ENCODE measurements around the gene ZSCAN1. TPM values are rescaled to one million over a fixed set of nuclear protein-coding genes. Genes with fewer than 3 reads are reported as not detected.
A peak's percentile ranks its signal among the peaks of the same experiment; 100 is the strongest.
"Not testable (repeated sequence)": the region's sequence is repeated elsewhere in the genome, so short reads cannot be mapped to it uniquely, and the experiment has no call there.

Gene ZSCAN1, protein sequence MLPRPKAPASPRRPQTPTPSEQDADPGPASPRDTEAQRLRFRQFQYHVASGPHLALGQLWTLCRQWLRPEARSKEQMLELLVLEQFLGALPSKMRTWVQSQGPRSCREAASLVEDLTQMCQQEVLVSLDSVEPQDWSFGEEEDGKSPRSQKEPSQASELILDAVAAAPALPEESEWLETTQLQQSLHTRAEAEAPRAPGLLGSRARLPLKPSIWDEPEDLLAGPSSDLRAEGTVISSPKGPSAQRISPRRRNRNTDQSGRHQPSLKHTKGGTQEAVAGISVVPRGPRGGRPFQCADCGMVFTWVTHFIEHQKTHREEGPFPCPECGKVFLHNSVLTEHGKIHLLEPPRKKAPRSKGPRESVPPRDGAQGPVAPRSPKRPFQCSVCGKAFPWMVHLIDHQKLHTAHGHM
- 1 to 10 TPM; 1.1 to 2.7 (median 2.3) TPM for polyA plus RNA-seq (ENCODE audit: insufficient read depth in 1 of 5, insufficient read length in 5 of 5, low replicate concordance in 1 of 5)
- long read RNA-seq, donor 1, result 0 reads
- long read RNA-seq, donor 2, partial matches to known transcripts, result 0 of 1 reads
- long read RNA-seq, donor 2, other reads (novel, unspliced or antisense), result 0 of 1 reads
- long read RNA-seq, donor 3, partial matches to known transcripts, result 0 of 2 reads
- long read RNA-seq, donor 3, other reads (novel, unspliced or antisense), result 0 of 2 reads
- long read RNA-seq, donor 4, partial matches to known transcripts, result 0 of 1 reads
- long read RNA-seq, donor 4, other reads (novel, unspliced or antisense), result 0 of 1 reads
- long read RNA-seq, donor 5, partial matches to known transcripts, result 0 of 1 reads
- long read RNA-seq, donor 5, other reads (novel, unspliced or antisense), result 0 of 1 reads
- long read RNA-seq, donor 6, partial matches to known transcripts, result 0 of 3 reads
- long read RNA-seq, donor 6, other reads (novel, unspliced or antisense), result 0 of 3 reads
- long read RNA-seq, donor 7, result 0 reads
- long read RNA-seq, donor 8, result 0 reads

DNA sequence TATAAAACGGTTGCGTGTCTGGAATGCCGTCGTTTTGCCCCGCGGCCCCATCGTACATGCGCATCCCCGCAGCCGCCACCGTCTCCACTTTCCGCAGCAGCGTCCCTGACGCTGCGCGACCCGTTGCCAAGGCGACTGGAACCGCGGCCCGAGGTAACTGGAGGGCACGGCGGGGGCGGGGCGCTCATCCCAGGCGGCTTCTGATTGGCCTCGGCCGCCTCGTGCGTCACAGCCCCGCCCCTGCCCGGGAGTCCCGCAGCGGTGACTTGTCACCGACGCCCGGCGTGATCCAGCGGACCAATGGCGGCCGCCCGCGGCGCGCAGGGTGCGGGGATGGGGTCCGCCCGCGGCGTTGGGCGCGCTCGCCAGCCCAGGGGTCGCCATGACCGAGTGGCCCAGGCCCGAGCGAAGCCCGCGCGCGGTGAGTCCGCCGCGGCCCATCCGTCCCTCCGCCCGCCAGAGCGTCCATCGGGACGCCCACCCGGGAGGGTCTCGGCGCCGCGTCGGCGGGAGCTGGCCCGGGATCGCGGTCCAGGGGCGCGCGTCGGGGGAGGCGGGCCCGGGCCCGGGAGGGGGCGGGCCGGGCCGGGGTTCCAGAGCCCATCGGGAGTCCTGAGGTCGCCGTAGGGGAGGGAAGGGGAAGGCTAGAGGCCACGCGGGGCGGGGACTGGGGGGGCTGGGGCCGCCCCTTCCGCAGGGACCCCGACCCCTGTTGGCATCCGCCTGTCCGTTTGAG is at the start of gene ZSCAN1:
ZSCAN1 (plus strand) TSS at position 285 of the 736 bp plus-strand sequence. CDS start 3,812 bp downstream, outside the sequence.
- peak; percentile 96 to 97 for DNase-seq

DNA sequence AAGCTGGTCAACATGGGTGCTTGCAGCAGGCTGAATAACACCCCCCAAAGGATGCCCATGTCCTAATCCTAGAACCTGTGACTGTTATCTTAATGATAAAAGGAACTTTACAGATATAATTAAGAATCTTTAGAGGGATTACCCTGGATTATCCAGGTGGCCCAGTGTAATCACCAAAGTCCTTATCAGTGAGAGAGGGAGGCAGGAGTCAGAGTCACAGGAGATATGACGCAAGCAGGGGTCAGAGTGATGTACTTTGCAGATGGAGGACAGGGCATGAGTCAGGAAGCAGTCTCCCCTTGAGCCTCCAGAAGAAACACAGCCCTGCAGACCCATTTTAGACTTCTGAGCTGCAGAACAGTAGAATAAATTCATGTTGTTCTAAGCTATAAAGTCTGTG is 41.0 kb upstream of the ZSCAN1 start:
- DNase-seq, result no peak

DNA sequence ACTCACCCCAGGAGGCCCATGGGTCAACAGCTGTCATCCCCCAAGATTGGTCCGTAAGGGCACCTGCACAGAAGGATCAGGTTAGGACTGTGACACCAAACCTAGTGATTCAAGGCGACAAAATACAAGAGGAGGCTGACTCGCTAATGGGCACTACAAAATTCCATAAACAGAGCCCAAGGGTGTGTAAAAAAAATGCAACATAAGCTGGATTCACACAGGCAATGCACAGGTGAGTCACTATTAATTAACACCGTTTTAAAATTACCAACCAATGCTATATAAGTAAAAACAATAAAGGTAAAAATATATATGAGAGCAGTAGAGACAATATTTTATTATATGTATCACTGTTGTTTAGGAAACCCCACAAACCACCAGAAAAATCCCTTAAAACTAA is 33.1 kb upstream of the ZSCAN1 start:
- no peak for DNase-seq

DNA sequence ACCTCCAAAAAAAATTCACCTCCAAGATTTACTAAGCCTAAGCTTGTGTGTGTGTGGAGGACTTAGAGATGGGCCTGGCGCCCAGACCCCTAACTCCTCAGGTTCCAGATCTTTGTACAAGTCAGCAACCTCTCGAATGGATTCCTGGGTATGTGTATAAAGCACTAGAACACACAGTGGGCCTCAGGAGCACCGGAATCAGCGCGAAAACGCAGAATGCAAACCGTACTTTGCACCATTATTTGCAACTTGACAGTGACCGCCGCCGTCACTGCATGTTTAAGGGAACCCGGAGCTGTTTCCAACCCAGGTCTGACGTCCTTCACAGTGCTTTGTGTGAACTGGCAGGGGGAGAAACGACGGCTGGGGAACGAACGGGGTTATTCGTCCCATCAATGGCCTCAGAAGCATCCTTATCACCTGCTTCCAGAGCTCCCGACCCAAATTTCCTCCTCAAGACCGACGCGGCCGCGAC is 31.9 kb upstream of the ZSCAN1 start:
- DNase-seq, result peak in 1 of 2 donors; percentile 45

DNA sequence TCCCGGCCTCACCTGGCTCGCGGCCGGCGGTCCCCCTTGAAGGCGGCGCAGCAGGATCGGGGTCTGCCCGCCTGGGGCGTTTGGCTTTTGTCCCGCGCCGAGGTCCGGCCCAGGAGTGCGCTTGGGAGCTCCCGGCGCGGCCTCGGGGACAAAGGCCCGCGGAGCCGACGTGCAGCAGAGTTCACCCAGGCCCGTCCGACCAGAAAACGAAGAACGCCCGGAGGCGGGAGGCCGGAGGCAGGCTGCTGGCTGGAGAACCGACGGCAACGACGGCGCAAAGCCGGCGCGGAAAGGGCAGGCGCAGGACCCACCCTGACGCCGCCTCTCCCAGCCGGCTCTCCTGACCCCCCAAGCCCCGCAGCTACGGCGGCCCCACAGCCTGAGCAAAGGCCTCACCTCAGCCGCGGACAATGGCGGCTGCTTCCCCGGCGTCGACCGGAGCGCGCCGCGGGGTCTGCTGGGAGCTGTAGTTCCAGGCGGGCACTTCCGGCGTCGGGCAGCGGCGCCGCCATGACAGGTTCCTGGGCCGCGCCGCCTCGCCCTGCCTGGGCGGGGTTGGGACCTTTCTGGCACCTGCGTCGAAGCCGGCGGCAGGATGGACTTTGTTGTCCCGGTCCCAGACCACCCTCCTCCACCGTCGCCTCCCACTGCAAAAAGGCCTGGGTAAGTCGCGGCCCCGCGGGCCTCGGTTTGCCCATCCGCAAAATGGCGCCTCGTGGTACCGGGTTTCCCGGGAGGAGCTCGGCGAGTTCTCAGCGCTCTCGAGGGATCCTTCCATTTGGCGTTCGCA is 31.2 kb upstream of the ZSCAN1 start, which contains the start of gene ZNF606:
ZNF606 (minus strand) TSS at position 437 of the 790 bp plus-strand sequence. CDS start 1,501 bp downstream, outside the sequence.
- peak; percentile 87 to 91 for DNase-seq

DNA sequence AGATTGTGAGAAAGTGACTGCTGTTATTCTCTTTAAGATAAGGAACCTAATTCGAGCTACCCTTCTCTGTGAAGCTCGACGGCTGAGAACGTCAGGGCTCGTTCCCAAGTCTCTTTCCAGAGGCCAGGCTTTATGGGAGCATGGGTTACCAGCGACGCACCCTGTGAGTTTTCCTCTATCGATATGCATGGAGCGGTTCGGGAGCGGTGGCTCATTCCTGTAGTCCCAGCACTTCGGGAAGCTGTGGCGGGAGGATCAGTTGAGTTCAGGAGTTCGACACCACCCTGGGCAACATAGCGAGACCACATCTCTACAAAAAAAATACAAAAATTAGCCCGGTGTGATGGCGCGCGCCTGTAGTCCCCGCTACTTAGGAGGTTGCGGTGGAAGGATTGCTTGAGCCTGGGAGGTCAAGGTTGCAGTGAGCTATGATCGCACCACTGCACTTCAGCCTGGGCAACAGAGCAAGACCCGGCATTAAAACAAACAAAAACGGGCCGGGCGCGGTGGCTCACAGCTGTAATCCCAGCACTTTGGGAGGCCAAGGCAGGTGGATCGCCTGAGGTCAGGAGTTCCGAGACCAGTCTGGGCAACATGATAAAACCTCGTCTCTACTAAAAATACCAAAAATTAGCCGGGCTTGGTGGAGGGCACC is 30.5 kb upstream of the ZSCAN1 start:
- no peak for DNase-seq

DNA sequence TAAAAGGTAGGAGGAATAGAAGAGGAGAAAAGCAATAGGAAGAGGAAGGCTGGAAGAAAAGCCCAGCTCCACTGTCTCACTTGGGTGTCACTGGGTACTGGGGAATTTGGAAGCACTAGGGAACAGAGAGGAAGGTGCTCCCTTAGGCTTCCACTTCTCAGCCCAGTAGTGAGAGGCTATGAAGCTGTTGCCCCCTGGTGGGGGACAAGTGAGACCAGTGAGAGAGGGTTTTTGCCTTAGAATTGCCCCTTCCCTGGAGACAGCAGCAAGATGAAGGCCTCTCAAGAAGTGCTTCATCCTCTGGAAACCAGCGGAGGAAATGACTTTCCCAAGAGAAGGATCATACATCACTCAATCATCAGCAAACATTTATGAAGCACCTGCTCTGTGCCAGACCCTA is 26.5 kb upstream of the ZSCAN1 start:
- DNase-seq, result no peak

DNA sequence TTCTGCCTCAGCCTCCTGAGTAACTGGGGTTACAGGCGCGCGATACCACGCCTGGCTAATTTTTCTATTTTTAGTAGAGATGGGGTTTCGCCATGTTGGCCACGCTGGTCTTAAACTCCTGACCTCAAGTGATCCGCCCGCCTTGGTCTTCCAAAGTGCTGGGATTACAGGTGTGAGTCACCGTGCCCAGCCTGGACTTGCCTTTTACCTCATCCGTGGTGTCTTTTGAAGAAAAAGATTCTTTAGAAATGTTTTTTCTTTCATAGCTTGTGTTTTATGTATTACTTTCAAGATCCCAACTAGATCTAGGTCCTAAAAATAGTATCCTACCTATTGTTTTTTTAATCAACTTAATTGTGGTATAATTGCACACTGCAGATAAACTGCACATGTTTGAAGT is 24.9 kb upstream of the ZSCAN1 start:
- not testable (repeated sequence) for DNase-seq

DNA sequence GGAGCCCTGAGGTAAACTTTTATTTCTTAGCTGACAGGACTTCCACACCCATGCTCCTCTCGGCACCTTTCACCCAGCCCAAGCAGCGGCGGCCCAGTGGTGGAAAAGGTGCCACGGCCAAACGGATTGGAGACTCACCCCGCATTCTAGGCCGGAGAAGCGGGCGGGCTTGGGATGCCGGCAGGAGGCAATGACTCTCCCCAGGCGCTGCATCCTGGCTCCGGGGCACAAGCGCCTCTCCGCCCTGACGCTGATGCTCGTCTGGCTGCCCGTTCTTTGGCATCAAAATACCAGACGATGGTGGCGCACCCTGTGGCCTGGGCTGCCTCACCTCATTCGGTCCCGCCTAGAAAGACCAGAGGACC is 24.5 kb upstream of the ZSCAN1 start:
- DNase-seq, result no peak

DNA sequence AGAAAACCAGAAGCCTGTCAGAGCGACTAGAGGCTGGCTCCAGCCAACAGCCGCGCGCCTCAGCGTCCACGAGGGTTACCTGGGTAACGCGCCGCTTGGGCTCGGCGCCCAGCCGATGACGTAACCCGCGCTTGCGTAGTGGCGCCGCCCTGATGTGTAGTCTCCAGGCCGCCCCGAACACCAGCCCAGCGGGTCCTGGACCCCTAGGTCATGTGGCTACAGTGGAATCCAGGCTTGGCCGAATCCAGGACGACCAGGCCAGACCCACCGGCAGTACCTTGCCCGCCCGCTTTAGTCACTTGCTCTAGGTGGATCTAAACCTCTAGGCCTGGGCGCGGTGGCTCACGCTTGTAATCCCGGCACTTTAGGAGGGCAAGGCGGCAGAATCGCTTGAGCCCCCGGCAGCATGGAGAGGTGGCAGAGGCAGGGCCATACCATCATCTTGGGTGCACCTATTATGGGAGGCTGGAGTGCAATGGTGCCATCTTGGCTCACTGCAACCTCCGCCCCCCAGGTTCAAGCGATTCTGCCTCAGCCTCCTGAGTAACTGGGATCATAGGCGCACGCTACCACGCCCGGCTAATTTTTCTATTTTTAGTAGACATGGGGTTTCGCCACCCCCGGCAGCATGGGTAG is 24.0 kb upstream of the ZSCAN1 start:
- DNase-seq, result peak; percentile 96

DNA sequence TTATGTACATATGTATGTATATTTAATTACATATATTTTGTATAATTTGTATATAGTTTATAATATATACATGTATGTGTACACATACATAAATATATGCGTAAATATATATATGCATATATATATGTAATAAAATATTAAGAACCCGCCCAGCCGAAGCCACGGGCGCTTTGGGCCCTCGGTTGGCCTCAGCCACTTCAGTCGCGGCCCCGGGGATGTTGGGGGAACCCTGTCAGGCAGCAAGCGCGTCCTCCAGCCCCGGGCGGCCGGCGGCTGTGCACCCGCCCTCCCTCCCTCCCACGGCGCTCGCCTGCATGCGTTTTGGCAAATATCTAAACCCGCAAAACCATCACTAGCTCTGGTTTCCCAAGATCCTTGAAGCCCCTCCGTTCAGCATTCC is 23.3 kb upstream of the ZSCAN1 start:
- DNase-seq, result no peak

DNA sequence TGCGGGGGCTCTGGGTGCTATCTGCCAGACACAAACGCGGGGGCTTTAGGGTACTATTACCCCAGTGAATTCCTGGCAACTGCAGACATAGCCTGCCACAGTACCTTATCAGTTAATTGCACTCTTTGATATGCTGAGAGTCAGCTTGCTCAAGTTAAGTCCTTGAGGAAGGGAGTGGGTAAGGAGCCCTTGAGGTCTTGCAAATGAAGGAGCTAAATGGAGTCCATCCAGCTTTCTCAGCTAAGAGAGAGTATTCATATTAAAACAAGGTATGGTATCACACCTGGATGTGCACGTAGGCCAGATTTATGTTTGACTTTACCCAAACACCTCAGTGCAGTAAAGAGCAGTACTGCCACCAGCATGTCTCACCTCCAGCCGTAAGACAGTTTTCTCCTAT is 19.7 kb upstream of the ZSCAN1 start:
- DNase-seq, result peak in 1 of 2 donors; percentile 48

DNA sequence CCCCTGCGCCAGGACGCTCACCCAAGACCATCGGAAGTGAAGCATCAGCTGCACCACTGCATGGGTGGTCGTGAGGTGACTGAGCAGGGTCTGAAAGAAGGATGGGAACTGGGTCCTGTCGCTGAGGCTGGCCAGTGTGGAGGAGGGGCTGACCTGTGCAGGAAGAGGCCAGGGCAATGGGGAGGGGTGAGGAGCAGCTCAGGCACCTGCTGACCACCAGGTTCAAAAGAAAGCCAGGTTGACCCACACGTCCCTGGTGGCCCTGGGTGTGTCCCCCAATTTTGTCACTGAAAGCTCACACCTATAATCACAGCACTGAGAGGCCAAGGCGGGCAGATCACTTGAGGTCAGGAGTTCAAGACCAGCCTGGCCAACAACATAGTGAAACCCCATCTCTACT is 13.7 kb upstream of the ZSCAN1 start:
- no peak for DNase-seq

DNA sequence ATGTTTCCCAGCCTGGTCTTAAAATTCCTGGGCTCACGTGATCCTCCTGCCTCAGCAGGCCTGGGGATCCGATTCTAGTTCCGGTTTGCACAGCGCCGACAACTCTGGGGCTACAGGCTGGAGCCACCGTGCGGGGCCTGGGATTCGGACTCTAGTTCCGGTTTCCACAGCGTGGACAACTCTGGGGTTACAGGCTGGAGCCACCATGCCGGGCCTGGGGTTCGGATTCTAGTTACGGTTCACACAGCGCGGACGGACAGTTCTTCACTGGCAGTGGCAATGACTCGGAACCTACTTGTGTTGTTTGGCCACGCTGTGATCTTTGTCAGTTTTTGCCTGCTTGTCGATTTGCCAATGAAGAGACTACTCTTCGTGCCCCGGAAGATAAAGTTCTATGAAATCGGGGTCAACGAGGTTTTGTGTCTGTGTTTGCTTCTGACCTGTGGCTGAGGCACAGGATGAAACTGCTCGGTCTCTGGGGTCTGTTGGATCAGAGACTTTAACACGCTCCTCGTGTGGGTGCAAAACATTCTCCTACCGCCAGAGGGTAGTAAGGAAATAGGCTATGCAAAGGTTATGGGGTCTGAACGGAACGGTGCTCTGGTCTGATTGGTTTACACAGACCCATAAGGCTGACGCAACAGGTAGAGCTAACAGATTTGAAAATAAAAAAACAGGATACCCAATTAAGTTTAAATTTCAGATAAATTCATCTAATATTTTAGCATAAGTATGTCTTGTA is 12.1 kb upstream of the ZSCAN1 start:
- peak; percentile 64 to 81 for DNase-seq

DNA sequence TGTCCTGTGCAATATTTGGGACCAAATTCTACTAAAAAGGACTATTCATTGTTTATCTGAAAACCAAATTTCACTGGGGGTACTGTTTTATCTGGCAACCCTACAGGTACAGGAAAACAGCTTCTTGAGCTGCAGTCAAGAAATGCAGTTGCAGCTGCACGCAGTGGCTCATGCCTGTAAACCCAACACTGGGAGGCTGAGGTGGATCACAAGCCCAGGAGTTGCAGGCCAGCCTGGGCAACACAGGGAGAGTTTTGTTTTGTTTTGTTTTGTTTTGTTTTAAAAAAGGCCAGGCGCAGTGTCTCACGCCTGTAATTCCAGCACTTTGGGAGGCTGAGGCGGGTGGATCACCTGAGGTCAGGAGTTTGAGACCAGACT is 11.6 kb upstream of the ZSCAN1 start:
- DNase-seq, result no peak

DNA sequence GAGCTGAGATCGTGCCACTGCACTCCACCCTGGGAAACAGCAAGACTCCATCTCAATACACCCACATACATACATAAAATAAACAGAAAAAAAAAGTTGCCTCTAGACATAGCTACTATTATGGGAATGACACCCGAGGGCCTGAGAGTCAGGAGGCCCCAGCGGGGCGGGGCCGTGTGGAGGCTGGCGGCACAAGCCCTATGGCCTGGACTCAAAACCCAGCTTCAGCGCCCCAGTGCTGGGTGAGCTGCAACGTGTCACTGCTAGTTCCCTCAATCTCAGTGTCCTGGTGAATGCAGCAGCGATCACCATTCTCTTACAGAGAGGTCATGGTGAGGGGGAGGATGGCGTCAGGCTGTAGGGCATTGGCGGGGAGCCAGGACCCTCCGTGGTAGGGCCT is 9.2 kb upstream of the ZSCAN1 start:
- DNase-seq, result no peak

DNA sequence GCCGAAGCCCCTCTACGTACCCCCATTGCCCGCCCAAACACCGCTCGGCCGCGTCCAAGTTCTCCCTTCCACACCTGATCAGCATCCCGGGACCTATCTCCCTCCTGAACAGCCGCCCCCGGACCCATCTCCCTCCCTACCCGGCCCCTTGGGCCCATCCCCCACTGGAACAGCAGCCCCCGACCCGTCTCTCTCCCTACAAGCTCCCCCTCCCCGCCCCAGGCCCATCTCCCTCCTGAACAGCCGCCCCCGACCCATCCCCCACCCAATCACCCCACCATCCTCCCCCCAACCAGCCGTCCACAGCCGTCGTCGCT is 610 bp downstream of the ZSCAN1 start:
- peak in 1 of 2 donors; percentile 12 for DNase-seq

DNA sequence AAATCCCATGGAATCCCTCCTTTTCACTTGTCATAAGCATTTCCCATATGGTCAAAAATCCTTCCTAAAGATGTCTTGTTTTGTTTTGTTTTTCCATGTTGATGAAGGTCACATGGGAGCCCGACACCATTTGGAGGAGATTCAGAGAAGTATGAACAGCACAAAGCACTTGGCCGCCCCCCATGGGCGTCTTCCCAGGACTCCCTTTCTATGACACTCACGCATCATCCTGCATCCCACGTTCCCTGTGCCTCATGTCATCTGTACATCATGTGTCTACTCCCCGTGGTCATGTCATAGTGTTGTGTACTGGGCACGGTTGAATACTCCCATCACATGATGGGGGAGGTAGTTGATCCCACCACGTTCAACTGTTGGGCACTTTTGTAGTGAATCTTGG is 2.0 kb downstream of the ZSCAN1 start:
- DNase-seq, result no peak
